HTR-8/SVneo (cell line): Measurements from ENCODE around the gene PRDX5.

Source experiments
- DNase-seq: peaks from one replicate; pipeline ENCODE4 v3.0.0; 2011; ENCODE audit warnings: low spot score, mixed read lengths; ENCODE audit not compliant: insufficient read length
- FAIRE-seq: peaks from 2 replicates; lab custom pipeline; 2011; peaks lifted over from hg19 to GRCh38; lab: Jason Lieb, UNC

The PRDX5 gene

DNA sequence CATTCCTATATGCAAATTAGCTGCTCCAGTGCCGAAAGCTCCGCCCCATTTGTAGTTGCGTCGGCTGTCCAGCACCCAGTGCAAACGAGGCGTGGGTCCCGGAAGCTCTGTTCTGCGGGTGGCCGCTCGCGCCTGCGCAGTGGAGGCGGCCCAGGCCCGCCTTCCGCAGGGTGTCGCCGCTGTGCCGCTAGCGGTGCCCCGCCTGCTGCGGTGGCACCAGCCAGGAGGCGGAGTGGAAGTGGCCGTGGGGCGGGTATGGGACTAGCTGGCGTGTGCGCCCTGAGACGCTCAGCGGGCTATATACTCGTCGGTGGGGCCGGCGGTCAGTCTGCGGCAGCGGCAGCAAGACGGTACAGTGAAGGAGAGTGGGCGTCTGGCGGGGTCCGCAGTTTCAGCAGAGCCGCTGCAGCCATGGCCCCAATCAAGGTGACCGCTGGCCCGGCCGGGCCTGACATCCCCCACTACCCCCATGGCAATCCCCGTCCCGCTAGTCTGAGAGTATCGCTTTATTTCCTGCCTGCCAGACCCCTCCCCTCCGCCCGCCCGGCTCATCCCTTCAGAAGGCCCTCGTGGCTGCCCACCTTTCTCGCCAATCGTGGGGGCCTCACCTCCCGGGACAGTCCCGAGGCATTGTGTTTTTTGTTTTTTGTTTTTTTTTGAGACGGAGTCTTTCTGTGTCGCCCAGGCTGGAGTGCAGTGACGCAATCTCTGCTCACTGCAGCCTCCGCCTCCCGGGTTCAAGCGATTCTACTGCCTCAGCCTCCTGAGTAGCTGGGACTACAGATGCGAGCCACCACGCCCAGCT is at the start of gene PRDX5:
Gene PRDX5, plus strand, starts transcription at position 161 of the 805 bp plus-strand sequence. Its CDS starts 95 bp downstream, at position 256.
- FAIRE-seq: peak; percentile 96
- DNase-seq: peak; percentile 93

DNA sequence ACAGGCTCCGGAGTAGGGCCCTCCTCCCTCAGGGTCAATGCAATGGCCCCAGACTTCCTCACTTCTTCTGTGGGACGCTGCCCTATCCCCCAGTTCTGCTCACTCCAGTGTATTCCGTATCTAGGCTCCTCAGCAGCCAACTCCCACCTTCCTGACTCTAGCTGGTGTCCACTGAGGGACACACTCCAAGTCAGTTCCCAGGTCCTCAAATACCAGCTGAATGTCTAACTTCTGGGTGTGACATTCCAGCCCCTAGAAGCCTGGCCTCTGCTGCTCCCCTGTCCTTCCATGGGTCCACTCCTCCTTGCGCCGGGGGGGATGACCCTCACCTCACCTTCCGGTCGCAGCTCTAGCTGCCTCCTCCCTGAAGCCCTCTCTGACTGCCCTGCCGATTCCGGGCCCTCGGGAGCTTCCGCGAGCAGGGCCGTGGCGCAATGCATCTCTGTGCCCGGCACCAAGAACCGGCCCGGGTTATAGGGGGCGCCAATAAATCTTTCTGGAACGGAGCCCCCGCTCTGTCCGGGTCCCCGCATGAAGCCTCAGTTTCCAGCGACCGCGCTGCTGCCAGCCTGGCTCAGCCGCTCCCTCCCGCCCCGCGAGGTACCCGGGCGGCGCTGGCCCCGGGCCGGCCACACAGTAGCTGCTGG is 48.9 kb upstream of the PRDX5 start:
- DNase-seq: peak; percentile 18
- no peak for FAIRE-seq

DNA sequence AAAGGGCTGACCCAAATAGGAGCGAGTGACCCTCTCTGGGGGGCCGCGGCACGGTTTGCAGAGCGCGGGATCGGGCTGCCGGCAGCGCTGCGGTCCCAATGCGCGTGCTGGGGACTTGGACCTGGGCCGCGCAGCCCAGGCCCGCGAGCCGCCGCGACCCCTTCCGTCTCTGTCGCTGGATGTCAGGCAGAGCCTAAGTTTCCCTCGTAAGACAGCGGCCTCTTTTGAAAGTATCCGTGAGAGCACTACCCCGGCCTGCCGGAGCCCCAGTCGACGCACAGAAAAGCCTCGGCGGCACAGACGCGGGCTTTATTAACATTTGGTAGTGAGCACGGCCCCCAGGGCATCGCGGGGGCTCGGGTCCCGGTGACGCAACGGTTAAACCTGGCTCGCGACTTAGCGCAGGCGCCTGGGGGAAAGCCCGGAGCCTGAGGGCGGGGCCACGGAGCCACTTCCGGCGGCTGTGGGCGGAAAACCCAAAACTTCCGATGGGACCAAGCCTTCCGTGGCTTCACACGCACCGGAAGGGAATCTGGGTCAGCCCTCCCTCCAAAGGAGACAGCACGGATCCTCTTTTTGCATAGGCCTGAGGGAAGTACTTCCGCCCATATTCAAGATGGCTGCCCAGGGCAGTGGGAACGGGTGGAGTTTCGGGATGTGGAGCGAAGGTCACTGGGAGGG is 48.2 kb upstream of the PRDX5 start:
- DNase-seq: peak; percentile 92
- FAIRE-seq: no peak

DNA sequence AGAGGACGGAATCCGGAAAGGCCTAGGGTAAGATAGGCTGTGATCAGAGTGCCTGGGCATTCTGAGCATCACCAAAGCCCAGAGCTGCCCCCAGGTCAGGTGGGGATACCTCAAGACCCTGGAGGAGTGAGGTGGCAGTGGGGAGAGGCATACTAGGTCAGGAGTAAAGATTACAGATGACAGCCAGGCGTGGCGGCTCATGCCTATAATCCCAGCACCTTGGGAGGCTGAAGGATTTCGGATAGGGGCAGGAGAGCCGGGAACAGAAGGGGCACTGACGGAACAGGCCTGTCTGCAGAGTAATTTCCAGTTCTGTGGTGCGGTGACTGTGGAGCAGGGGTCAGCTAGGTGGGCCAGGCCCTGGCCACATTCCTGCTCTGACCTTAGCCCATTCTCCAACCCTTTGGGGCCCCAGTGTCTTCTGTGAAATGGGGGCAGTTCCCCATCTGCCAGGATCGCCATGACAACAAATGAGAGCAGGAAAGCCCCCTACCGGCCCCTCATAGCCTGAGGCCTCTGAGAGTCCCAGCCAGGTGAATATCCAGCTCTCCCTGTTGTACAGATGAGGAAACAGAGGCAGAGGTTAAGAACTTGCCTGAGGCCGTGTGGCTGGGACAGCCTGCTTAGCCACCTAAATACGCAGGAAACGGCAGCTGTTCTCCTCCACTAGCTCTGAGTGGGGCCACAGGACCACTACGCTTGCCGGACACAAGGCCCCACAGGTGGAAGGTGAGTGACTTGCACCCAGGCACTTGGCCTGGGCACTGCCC is 42.7 kb upstream of the PRDX5 start:
- DNase-seq: no peak
- no peak for FAIRE-seq

DNA sequence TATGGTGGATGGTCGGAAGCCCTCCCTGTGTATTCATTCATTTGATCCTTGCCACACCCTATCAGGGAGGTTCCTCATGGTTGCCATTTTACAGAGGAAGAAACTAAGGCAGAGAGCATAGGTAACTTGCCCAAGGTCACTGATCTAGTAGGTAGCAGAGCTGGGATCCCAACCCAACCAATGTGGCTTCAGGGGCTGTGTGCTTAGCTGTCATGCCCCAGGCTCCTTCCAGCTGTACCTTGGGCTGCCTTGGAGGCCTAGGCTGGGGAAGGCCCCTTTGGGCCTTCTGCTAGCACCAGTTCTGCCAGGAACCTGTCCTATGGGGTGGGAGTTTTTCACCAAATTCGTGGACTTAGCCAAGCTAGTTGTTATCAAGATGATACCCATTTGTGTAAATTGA is 42.1 kb upstream of the PRDX5 start:
- DNase-seq (no peak), FAIRE-seq (no peak)

DNA sequence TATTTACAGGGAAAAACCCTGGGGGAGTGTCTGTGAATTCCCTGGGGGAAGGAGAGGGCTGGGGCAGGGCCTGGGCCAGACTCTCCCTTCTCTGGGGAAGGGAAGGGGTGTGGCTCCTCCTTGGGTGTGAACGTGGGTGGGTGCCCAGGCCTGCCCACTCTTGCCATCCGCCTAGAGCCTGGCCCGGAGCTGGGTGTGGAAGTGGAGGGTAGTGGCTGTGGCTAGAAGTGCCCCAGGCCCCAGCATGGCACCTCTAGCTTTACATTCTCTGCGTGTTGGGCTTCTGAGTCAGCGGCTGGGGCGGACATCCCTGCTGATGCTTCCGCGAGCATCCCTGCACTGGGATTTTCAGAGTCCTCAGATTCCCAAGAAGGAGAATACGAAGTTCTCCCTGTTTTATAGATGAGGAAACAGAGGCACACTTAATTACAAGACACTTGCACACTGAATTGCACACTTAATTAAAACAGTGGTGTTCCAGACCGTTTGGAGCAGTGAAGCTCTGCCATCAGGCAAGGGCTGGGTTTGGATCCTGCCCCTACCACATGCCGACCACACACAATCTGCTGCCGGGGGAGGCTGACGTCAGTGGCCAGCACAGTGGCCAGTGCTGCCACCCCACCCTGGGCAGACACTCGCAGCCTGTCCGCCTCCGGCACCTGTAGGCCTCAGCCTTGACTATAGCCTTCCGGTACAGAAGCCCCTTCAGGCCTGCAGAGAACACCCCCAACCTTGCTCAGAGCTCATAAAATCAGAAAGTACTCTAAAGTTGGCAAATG is 41.1 kb upstream of the PRDX5 start:
- no peak for FAIRE-seq

DNA sequence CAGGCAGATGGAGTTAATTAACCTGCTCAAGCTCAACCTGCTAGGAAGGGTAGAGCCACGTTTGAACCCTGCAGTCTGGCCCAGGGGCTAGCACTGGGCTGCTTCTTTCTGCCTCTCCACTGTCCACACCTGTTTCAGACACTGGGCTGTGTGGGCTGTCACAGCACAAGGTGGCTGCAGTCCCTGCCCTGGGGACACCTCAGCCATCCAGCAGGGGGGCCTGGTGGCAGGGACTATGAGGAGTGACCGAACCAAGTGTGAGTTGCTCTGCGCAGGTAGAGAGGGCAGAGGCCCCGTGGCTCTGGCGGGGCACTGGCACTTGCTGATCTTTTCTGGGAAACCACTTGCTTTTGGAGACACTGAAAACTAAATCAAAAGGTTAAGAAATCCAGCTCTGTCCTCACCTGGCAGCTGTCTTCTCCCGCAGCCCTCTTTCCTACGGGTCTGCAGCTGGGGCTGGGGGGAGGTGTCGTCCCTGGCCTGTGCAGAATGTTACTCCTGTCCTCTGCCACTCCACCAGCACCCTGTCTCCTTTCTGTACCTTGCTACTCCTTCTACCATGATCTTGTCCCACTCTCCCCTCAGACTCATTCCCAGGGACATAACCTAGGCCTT is 39.2 kb upstream of the PRDX5 start:
- no peak for DNase-seq
- no peak for FAIRE-seq

More for the DNA sequence above, 41.1 kb upstream of the PRDX5 start:
- DNase-seq: peak; percentile 23

DNA sequence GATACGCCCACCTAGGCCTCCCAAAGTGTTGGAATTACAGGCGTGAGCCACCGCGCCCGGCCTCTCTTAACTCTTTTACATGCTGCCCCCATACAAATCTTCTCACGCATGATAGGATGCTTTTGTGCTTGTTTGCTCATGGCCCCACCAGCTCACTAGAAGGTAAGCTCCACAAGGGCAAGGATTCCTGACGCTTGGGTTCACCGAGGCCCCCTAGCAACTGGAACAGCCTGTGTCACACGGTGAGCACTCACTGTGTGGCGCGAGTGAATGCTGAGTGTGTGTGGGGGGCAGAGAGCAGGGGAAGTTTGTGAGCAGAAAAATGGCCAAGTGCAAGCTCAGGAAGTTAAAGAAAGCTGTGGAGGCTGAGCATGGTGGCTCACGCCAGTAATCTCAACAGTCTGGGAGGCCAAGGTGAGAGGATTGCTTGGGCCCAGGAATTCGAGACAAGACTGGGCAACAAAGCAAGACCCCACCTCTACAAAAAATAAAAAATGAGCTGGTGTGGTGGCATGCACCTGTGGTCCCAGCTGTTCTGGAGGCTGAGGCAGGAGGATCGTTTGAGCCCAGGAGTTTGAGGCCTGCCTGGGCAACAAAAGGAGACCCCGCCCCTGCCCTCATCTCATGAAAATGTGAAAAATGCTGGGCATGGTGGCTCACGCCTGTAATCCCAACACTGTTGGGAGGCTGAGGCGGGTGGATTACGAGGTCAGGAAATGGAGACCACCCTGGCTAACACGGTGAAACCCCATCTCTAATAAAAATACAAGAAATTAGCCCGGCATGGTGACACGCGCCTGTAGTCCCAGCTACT is 35.8 kb upstream of the PRDX5 start:
- DNase-seq: no peak
- no peak for FAIRE-seq

DNA sequence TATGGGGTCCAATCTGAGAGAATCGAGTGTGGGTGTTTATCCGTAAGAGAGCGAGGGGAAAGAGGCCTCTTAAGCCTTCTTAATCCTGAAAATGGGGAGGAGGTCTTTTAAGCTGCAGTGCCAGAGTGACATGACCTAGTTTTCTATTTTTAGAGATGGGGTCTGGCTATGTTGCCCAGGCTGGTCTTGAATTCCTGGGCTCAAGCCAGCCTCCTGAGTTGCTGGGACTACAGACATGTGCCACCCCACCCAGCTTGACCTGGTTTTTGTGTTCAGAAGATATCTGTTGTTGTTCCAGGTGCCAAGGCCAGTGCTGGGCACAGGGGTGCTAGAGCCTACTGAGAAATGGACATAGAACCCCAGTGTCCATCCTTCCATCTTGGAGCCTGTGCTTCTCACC is 34.8 kb upstream of the PRDX5 start:
- FAIRE-seq (no peak), DNase-seq (no peak)

DNA sequence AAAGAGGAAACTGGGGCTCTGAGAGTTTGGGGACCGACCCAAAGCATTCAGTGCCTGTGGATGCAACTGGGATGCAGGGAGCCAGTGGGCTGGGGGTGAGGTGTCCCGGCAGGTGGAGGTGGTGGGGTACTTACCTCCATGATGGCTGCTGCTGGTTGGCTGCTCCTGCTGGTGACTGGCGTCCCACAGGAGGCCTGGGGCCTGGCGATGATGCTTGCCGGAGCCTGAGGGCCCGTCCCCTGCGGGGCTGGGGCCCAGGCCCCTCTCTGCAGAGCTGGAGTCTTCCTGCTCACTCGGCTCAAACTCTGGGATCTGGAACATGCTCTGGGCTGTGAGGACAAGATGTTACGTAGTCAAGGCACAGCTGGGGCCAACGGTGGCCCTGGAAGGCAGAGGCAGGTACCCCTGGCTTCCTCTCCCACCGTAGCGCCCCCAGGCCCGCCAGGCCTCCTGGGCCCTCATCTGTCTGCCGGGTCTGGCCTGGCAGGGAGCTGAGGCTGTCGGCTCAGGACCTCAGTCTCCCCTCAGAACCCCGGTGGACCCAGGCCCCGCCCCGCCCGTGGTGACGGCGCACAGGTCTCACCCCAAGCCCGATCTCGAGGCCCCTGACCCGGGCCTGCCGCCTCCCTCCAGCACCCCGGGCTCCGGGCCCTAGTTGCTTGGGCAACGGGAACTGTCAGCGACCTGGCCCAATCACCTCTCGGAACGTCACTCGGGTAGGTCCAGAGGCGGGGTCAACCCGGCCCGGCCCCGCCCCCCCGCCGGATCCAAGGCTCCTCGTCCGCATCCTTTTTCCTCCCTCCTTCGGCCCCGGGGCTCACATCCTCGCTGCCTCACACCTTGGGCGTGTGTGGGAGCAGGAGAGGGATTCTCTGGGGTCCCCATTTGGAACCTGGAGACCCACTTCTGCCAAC is 33.6 kb upstream of the PRDX5 start, which contains the start of gene BAD:
Gene BAD, minus strand, starts transcription at position 618 of the 914 bp plus-strand sequence. Its CDS starts 297 bp downstream, at position 321.
- FAIRE-seq (peak; percentile 77), DNase-seq (peak; percentile 96)

DNA sequence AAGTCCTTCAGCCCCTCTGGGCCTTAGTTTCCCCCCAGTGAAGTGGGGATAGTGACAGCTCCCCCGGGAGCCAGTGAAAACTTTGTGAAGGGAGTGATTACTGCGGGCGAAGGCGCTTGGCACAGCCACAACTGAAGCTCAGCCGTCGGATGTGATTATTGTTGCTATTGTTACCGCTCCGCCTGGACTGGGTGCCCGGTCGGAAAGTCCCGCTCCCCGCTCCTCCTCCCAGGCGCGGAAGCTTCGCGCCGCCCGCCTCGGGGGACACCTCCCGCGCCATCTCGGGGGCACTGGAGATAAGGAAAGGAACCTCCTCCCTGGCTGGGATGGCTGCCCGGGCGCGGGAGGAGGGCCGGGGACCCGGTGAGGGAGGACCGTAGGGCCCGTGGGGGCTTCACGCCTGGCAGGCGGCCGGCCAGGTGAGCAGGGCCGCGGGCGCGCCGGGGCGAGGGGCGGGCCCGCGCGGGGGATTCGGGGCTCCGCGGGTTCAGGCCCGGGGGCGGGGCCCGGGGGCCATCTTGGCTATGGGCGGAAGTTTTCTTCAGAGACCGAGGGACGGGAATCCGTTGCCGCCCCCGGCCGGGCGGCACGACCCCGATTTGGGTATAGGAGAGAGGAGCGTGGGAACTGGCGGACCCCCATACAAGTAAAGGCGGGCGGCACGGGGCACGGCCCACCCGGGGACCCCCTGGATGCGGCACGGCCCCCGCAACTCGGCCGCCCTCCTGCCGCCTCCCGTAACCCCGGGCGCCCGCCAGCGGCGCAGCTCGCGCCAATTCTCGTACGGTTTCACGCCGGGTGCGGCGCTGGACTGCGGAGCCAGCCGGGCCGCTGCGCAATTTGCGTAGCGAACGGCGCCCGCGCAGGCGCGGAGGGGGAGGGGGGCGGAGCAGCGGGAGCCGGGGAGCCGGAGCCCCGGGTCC is 32.7 kb upstream of the PRDX5 start, which contains the start of gene GPR137:
Gene GPR137, plus strand, starts transcription at position 887 of the 923 bp plus-strand sequence. CDS start 677 bp downstream, outside the sequence.
- peak; percentile 54 for FAIRE-seq
- DNase-seq: peak; percentile 78

DNA sequence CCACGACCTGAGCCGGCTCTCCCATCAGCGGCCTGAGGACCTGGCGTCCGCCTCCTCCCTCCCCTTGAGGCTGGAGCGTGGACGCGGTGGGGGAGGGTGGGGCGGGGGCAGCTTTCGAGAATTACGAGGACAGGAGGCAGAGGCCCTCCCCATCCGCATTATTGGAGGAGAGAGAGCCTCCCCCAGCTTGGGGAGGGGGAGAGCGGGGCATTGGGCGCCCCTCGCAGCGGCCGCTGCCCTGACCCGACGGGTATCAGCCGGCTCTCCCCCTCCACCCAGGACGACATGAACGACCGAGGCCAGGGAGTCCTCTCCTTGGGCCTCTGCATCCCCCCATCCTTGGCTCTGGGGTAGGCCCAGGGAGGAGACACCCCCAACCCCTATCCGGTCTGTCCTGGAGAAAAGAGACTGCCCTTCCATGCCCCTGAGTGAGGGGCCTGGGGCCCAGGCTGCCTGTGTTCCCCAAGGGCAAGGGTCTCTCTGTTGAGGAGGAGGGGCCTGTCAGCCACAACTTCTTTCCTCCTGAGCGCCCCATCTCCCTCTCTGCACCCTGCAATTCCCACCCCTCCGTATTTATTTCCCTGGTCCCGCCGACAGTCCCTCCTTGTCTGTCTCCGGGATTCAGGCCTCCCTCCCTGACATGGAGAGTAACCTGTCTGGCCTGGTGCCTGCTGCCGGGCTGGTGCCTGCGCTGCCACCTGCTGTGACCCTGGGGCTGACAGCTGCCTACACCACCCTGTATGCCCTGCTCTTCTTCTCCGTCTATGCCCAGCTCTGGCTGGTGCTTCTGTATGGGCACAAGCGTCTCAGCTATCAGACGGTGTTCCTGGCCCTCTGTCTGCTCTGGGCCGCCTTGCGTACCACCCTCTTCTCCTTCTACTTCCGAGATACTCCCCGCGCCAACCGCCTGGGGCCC is 31.8 kb upstream of the PRDX5 start:
- FAIRE-seq (no peak), DNase-seq (no peak)

DNA sequence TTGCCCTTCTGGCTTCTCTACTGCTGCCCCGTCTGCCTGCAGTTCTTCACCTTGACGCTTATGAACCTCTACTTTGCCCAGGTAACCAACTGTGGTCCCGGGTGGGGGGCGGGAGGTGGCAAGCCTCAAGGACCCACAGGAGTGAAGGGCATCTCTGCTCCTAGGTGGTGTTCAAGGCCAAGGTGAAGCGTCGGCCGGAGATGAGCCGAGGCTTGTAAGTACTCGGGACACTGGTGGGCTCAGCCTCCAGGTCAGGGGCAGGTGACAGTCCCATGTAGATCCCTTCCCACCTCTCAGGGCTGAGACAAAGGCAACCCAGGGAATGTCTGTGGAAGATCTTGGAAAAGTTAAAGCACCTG is 31.1 kb upstream of the PRDX5 start:
- no peak for DNase-seq
- FAIRE-seq: no peak

DNA sequence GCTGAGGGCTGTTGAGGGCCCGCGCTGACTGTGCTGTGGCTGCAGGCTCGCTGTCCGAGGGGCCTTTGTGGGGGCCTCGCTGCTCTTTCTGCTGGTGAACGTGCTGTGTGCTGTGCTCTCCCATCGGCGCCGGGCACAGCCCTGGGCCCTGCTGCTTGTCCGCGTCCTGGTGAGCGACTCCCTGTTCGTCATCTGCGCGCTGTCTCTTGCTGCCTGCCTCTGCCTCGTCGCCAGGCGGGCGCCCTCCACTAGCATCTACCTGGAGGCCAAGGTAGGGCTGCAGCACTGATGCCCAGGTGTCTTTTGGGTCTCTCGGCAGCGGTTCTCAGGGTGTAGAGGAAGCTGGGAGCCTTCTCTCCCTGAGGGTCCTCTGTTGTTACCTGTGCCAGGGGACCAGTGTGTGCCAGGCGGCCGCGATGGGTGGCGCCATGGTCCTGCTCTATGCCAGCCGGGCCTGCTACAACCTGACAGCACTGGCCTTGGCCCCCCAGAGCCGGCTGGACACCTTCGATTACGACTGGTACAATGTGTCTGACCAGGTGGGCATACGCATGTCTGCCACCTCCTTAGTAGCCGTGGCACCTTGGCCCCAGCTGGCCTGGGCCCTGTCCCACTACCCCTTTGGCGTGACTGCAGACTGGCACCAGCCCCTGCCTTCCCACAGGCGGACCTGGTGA is 30.1 kb upstream of the PRDX5 start:
- FAIRE-seq (no peak), DNase-seq (no peak)

DNA sequence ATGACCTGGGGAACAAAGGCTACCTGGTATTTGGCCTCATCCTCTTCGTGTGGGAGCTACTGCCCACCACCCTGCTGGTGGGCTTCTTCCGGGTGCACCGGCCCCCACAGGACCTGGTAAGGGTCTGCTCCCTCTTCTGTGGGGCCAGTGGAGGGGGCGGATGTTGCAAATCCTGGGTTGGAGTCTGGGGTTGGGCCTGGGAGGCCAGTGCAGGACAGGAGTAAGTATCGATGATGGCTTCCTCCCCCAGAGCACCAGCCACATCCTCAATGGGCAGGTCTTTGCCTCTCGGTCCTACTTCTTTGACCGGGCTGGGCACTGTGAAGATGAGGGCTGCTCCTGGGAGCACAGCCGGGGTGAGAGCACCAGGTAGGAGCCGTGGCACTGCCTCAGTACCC is 29.6 kb upstream of the PRDX5 start:
- FAIRE-seq: no peak
- no peak for DNase-seq
